Thyroid gland (tissue), 4 donors: ENCODE measurements around the gene KDM4B. TPM values are rescaled to one million over a fixed set of nuclear protein-coding genes. Genes with fewer than 3 reads are reported as not detected.

Experiments
- DNase-seq, 2 donors: peaks; one replicate each; pipeline ENCODE4 v3.0.0-alpha.2; 2019
- H3K27ac ChIP-seq, 3 donors: fragments of 200-600 bp; sonication (generic); 1 replicate in 2 of 3; 2 replicates in 1 of 3; pipeline ENCODE4 v1.5.1; 2016 to 2019; ENCODE audit warnings: mild to moderate bottlenecking in 1 of 3, moderate library complexity in 1 of 3
- H3K27me3 ChIP-seq: fragments of 200-600 bp; sonication (generic); one replicate; pipeline ENCODE4 v1.5.1; 2019
- H3K36me3 ChIP-seq, 2 donors: fragments of 200-600 bp; sonication (generic); one replicate each; pipeline ENCODE4 v1.5.1; 2016 to 2019
- H3K4me1 ChIP-seq, 2 donors: fragments of 200-600 bp; sonication (generic); one replicate each; pipeline ENCODE4 v1.5.1; 2017 to 2019
- H3K4me3 ChIP-seq, 3 donors: fragments of 200-600 bp; sonication (generic); replicated peaks in 1 of 3; 1 replicate in 2 of 3; 2 replicates in 1 of 3; pipeline ENCODE4 v1.5.1; 2016; ENCODE audit warnings: mild to moderate bottlenecking in 1 of 3
- H3K9me3 ChIP-seq: fragments of 200-600 bp; sonication (generic); one replicate; pipeline ENCODE4 v1.5.1; 2017
- CTCF ChIP-seq, 6 experiments: fragments of 200-600 bp in 3 of 6; fragments of 450-650 bp in 3 of 6; sonication (generic) in 3 of 6; IDR thresholded peaks; one replicate each; pipeline ENCODE4 v1.5.1; 2016 to 2019; ENCODE audit warnings: antibody characterized with exemption in 6 of 6, mild to moderate bottlenecking in 2 of 6, inconsistent platforms in 1 of 6, moderate library complexity in 1 of 6
- POLR2A ChIP-seq, 2 donors: fragments of 450-650 bp; IDR thresholded peaks; one replicate each; pipeline ENCODE4 v1.6.1; 2017; ENCODE audit warnings: antibody characterized with exemption in 2 of 2, mild to moderate bottlenecking in 2 of 2, moderate library complexity in 1 of 2
- WGBS, 2 donors: methylation state at CpG; one replicate each; pipeline ENCODE4 v1.1.5; 2017; 5-methylcytosine and 5-hydroxymethylcytosine counted together
- intact Hi-C: fragments of 100-400 bp; cut with DNase I; formaldehyde crosslinking; loops from one replicate; pipeline ENCODE4 v1.15.1; 2023
- total RNA-seq, 4 donors: library from RNA; depleted of rRNA; stranded (reverse); fragments of >200 nt; gene quantifications; one replicate each; pipeline ENCODE4 v1.2.3, GENCODE V29; 2016

KDM4B gene
- total RNA-seq, 4 donors from 2014 or later: 44.3 to 87.2 (median 75.8) TPM

GRCh38 chr19:5035105-5035761 is 66.3 kb downstream of the KDM4B start:
- intact Hi-C loops: no loop called here
- Histone ChIP-seq H3K4me3 (no peak overlapping the region), H3K27ac (no peak overlapping the region), H3K4me1 (peaks cover 19 to 29% of the 10 kb centered on the region in 2 donors), H3K27me3 (no peaks in the 10 kb centered on the region), H3K36me3 (peaks cover 14 to 21% of the 10 kb centered on the region in 2 donors), H3K9me3 (no peaks in the 10 kb centered on the region)
- TF ChIP-seq CTCF (IDR thresholded peaks at IDR 0.05) (no peak), POLR2A (IDR thresholded peaks at IDR 0.05) (no peak)
- WGBS, 2 donors: 90 to 93% methylated on average over 29 of the region's 29 CpGs
- DNase-seq: no peak

GRCh38 chr19:5035793-5036697 is 67.1 kb downstream of the KDM4B start:
- Histone ChIP-seq H3K4me1 (peaks cover 19 to 29% of the 10 kb centered on the region in 2 donors), H3K9me3 (no peaks in the 10 kb centered on the region), H3K27ac (no peak overlapping the region), H3K27me3 (no peaks in the 10 kb centered on the region), H3K36me3 (peaks cover 21 to 29% of the 10 kb centered on the region in 2 donors), H3K4me3 (no peak overlapping the region)
- 67 to 85% methylated on average over 13 to 21 of the region's 36 CpGs for WGBS, 2 donors
- TF ChIP-seq CTCF (IDR thresholded peaks at IDR 0.05) (no peak), POLR2A (IDR thresholded peaks at IDR 0.05) (no peak)
- intact Hi-C loops: no loop called here
- DNase-seq: no peak

- Histone ChIP-seq H3K36me3 (peaks cover 26 to 35% of the 10 kb centered on the region in 2 donors), H3K9me3 (no peaks in the 10 kb centered on the region), H3K4me3 (no peak overlapping the region), H3K4me1 (peaks cover 19 to 29% of the 10 kb centered on the region in 2 donors), H3K27me3 (no peaks in the 10 kb centered on the region), H3K27ac (peak overlapping the region in 1 of 3 donors; percentile 28)
- intact Hi-C loops: no loop called here
- DNase-seq: no peak
- TF ChIP-seq POLR2A (IDR thresholded peaks at IDR 0.05): no peak
- TF ChIP-seq CTCF (IDR thresholded peaks at IDR 0.05): no peak
- WGBS, 2 donors: 66 to 78% methylated on average over 33 to 36 of the region's 36 CpGs
Observed at GRCh38 chr19:5036698-5037563, 68.0 kb downstream of the KDM4B start.

GRCh38 chr19:5037936-5038335 is 69.0 kb downstream of the KDM4B start:
- peaks cover 24 to 39% of the 10 kb centered on the region in 2 donors for H3K36me3 ChIP-seq
- no peak overlapping the region for H3K4me3 ChIP-seq
- peaks cover 19 to 29% of the 10 kb centered on the region in 2 donors for H3K4me1 ChIP-seq
- no peaks in the 10 kb centered on the region for H3K9me3 ChIP-seq
- TF ChIP-seq POLR2A (IDR thresholded peaks at IDR 0.05) (no peak), CTCF (IDR thresholded peaks at IDR 0.05) (no peak)
- DNase-seq: no peak
- H3K27me3 ChIP-seq: no peaks in the 10 kb centered on the region
- 52 to 73% methylated on average over 7 to 15 of the region's 17 CpGs for WGBS, 2 donors
- intact Hi-C loops: no loop called here
- H3K27ac ChIP-seq: no peak overlapping the region
